ENCODE data around the gene CKS2. TPM values are rescaled to one million over a fixed set of nuclear protein-coding genes. Genes with fewer than 3 reads are reported as not detected.

CKS2 gene
- total RNA-seq = 80.2 and 630 TPM in 2 replicates

DNA sequence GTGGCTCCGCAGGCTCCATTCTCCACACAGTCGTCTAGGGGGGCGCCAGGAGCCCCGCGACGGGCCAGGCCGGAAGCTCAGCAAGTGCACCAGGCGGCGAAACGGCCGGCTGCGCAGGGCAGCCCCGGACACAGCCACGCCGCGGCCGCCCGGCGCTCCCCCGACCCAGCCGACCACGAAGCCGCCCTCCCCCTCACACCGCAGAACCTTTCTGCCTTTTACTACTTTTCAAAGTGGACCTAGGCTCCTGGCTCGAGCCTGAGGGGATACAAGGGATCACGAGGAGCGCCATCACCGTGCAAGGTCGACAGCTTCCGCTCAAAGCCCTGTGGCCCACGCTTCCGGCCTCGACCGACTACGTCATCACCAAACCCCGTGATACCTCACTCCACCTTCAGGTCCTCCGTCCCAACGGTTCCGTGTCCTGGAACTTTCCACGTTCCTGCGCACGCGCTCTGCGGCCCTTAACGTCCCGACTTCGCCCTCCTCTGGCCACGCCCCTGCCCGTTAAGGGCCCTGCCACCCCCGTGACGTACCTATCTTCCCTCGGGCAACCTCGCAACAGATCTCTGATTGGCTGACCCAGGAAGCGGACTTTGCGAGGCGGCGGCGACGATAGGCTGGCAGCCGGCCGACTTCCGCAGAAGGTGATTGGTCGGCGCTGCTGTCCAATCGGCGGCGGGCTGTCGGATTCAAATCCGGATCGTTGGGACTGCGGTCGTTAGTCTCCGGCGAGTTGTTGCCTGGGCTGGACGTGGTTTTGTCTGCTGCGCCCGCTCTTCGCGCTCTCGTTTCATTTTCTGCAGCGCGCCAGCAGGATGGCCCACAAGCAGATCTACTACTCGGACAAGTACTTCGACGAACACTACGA, at the start of gene CKS2:
CKS2 (plus strand) TSS at position 721 of the 871 bp plus-strand sequence; CDS start at position 819, 98 bp downstream.

DNA sequence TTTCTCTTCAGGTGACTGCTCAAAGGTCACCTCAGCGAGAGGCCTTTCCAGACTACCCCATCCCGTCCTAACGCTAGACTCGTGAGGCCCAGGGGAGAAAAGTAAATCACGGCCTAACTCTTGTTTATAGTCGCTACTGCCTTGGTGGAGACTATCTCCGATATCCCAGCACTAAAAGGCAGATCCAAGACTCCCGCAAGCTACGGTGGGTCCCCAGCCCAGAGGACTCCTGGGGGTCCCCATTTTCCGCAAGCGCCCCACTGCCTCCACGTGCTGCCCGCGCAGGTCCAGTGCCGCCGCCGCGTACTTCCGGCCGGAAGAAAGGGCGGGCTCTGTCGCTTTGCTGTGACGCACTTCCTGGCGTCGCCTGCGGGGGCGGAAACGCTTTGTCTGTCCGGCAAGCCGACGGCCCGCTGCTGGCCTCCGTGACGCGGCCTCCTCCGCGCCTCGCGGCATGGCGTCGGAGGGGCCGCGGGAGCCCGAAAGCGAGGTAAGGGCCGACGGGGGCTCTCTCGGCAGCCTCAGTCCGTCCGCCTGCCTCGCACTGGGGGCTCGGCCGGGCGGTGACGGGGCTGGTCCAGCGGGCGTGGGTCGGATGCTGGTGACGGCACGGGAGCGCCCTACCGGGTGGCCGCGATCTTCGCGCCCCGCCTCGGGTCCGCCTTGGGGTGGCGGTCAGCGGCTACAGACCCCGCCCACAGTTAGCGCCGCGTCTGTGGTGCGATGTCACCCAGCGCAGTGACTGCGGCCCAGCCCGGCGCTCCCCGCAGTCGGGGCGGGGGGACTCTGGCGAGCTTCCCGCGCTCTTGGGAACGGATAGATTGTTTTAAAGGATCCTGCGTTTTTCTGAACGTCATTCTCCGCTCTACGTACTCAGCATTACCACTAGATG, 7.4 kb downstream of the CKS2 start, which contains the start of gene SECISBP2:
SECISBP2 (plus strand) TSS at position 378 of the 892 bp plus-strand sequence; CDS start at position 455, 77 bp downstream.

Other genes starting within 250 kb of the CKS2 start
- gene SHC3, start 132.4 kb upstream of the CKS2 start, total RNA-seq = 7.2 and 9.1 TPM in 2 replicates
- 17.9 and 20.7 TPM in 2 replicates for gene SECISBP2, start 7.3 kb downstream of the CKS2 start, total RNA-seq
- gene SEMA4D, start 186.9 kb downstream of the CKS2 start, total RNA-seq = 5.9 and 23.7 TPM in 2 replicates

All from mesangial cell (primary cell).